ENCODE data around the gene ATOH7. TPM values are rescaled to one million over a fixed set of nuclear protein-coding genes. Genes with fewer than 3 reads are reported as not detected.

Gene ATOH7
- total RNA-seq, 1 experiment from 2014 or later, result not detected

DNA sequence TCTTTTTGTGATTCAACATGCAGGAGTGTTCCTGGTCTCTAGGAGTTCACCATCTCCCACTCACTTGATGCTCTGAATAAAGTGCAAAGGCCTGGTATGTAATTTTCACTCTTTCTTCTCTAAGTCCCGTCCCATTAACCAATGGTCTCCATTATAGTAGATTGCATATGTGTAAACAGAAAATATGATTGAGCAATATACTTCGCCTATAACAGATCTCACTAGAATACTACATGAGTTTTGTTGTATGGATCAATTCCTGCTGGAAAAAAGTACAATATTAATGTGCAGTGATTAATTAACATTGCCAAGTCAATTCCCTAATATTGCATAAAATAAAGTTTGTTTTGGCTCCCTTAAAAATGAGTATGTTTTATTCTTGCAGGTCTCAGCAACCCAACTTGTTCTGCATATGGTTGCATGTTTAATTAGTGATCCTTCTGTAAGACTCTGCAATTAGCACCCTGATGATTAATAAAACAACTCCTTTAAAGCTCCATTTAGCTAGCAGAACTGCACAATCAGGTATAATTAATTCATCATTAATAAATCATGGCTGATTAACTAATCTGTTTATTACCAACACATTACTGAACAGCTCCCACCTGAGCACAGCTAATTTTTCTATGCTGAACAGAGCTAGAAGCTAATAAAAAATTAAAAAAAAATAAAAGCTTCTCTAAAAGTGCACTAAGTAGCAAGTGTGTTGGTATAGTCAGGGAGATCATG is 37.8 kb upstream of the ATOH7 start:
- Histone ChIP-seq H4K20me1 (ENCODE audit: insufficient read depth) (no peaks in the 10 kb centered on the region), H3K79me2 (ENCODE audit: insufficient read depth, low read length) (no peaks in the 10 kb centered on the region), H3K4me3 (replicated peaks in 1 of 2; ENCODE audit: low read depth in 1 of 2, low read length in 2 of 2) (no peak overlapping the region), H3K9me3 (ENCODE audit: control insufficient read depth in 1 of 2, insufficient read depth in 1 of 2, low read depth in 1 of 2, low read length in 2 of 2) (no peaks in the 10 kb centered on the region), H3K9ac (ENCODE audit: low read length) (no peak overlapping the region), H3K36me3 (ENCODE audit: control insufficient read depth in 1 of 2, insufficient read depth in 2 of 2, low read length in 2 of 2) (no peaks in the 10 kb centered on the region), H3K27me3 (ENCODE audit: insufficient read depth, low read length) (no peaks in the 10 kb centered on the region), H3K4me1 (ENCODE audit: control insufficient read depth in 1 of 2, insufficient read depth in 2 of 2, low read length in 2 of 2) (no peaks in the 10 kb centered on the region), H3K9me2 (ENCODE audit: insufficient read depth) (no peaks in the 10 kb centered on the region), H3K27ac (ENCODE audit: low read depth, low read length) (no peak overlapping the region), H3K4me2 (ENCODE audit: low read length) (no peak overlapping the region), H2AFZ (ENCODE audit: low read depth, low read length, poor library complexity, severe bottlenecking) (no peak overlapping the region)
- RAD21 ChIA-PET (ENCODE audit: low non-redundant PET in 1 of 2, low total read pairs in 2 of 2, uncharacterized antibody in 2 of 2, unreplicated experiment in 2 of 2), result no interaction called here
- CTCF ChIA-PET, result no interaction called here
- no peak for TF ChIP-seq POLR2AphosphoS5 (IDR thresholded peaks at IDR 0.05; ENCODE audit: low read depth, low read length)
- TF ChIP-seq SP1 (IDR thresholded peaks at IDR 0.05; ENCODE audit: low read depth), result no peak
- TF ChIP-seq FOSL1 (IDR thresholded peaks at IDR 0.05; ENCODE audit: low read depth), result no peak
- TF ChIP-seq EZH2phosphoT487 (IDR thresholded peaks at IDR 0.05; ENCODE audit: borderline replicate concordance), result no peak
- no peak for TF ChIP-seq SIN3A (IDR thresholded peaks at IDR 0.05; ENCODE audit: low read depth)
- no peak for TF ChIP-seq CEBPB (IDR thresholded peaks at IDR 0.05; ENCODE audit: low read depth)
- intact Hi-C loops (cut with micrococcal nuclease), result no loop called here
- no peak for DNase-seq (ENCODE audit: low read depth, low spot score)
- POLR2A ChIA-PET, result no interaction called here
- BruUV-seq (replicated peaks), result no TSS peak
- ATAC-seq, result no peak

DNA sequence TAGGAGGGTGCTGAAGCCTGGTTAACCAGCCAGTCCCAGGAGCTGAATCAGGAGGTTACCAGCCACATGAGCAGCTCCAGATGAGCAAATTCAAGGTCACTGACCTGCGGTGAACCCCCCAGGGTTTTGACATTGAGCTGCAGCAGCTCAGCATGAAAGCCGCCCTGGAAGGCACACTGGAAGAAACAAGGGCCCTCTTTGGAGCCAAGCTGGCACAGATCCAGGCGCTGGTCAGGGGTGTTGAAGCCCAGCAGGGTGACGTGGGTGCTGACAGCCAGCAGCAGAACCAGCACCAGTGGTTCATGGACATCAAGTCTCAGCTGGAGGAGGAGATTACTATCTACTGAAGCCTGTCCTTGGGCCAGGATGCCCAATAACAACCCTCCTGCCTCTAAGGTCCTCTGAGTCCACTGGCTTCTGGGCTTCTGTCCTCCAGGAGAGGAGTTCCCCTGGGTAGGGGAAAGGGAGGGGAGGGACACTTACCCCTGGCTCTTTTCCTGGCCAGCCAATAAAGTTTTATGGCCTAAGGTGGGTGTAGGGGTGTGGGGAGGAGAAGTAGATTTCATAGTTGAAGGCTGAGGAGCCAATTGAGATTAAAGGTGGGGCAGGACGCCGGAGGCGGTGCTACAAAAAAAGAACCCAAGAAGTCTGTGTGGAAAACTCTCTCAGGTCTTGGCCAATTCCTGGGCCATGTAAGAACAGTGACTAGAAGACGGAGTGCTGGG is 29.4 kb upstream of the ATOH7 start:
- H3K4me3 ChIP-seq (replicated peaks in 1 of 2; ENCODE audit: low read depth in 1 of 2, low read length in 2 of 2), result no peak overlapping the region
- H3K4me2 ChIP-seq (ENCODE audit: low read length), result no peak overlapping the region
- H3K27ac ChIP-seq (ENCODE audit: low read depth, low read length), result no peak overlapping the region
- CTCF ChIA-PET, result no interaction called here
- RAD21 ChIA-PET (ENCODE audit: low non-redundant PET in 1 of 2, low total read pairs in 2 of 2, uncharacterized antibody in 2 of 2, unreplicated experiment in 2 of 2), result no interaction called here
- no TSS peak for BruUV-seq (replicated peaks)
- no peak for DNase-seq (ENCODE audit: low read depth, low spot score)
- no peaks in the 10 kb centered on the region for H4K20me1 ChIP-seq (ENCODE audit: insufficient read depth)
- no peak overlapping the region for H3K9ac ChIP-seq (ENCODE audit: low read length)
- H3K27me3 ChIP-seq (ENCODE audit: insufficient read depth, low read length), result no peaks in the 10 kb centered on the region
- POLR2A ChIA-PET, result no interaction called here
- no peak for ATAC-seq
- no peaks in the 10 kb centered on the region for H3K36me3 ChIP-seq (ENCODE audit: control insufficient read depth in 1 of 2, insufficient read depth in 2 of 2, low read length in 2 of 2)
- no peaks in the 10 kb centered on the region for H3K9me2 ChIP-seq (ENCODE audit: insufficient read depth)
- H3K4me1 ChIP-seq (ENCODE audit: control insufficient read depth in 1 of 2, insufficient read depth in 2 of 2, low read length in 2 of 2), result no peaks in the 10 kb centered on the region
- no peaks in the 10 kb centered on the region for H3K79me2 ChIP-seq (ENCODE audit: insufficient read depth, low read length)
- no peaks in the 10 kb centered on the region for H3K9me3 ChIP-seq (ENCODE audit: control insufficient read depth in 1 of 2, insufficient read depth in 1 of 2, low read depth in 1 of 2, low read length in 2 of 2)
- intact Hi-C loops (cut with micrococcal nuclease), result no loop called here
- H2AFZ ChIP-seq (ENCODE audit: low read depth, low read length, poor library complexity, severe bottlenecking), result no peak overlapping the region
- TF ChIP-seq POLR2A (IDR thresholded peaks at IDR 0.05; ENCODE audit: borderline replicate concordance, extremely low read depth, insufficient read depth, insufficient read length) (no peak), RAD21 (IDR thresholded peaks at IDR 0.05; ENCODE audit: low read depth) (no peak), ELF1 (IDR thresholded peaks at IDR 0.05; ENCODE audit: borderline replicate concordance, low read depth) (no peak), YY1 (IDR thresholded peaks at IDR 0.05; ENCODE audit: extremely low read depth, insufficient replicate concordance, low read depth, low read length) (no peak), SIN3A (IDR thresholded peaks at IDR 0.05; ENCODE audit: low read depth) (no peak), ZFX (IDR thresholded peaks at IDR 0.05) (no peak), CBX3 (IDR thresholded peaks at IDR 0.05; ENCODE audit: low read depth) (no peak), JUND (IDR thresholded peaks at IDR 0.05) (no peak), FOSL1 (IDR thresholded peaks at IDR 0.05; ENCODE audit: low read depth) (no peak), EZH2 (IDR thresholded peaks at IDR 0.05) (no peak), POLR2AphosphoS5 (IDR thresholded peaks at IDR 0.05; ENCODE audit: low read depth, low read length) (no peak), ZNF274 (IDR thresholded peaks at IDR 0.05; ENCODE audit: low read depth, low read length) (no peak), SRF (IDR thresholded peaks at IDR 0.05; ENCODE audit: low read depth) (no peak)
- TF ChIP-seq, protein P1, sequence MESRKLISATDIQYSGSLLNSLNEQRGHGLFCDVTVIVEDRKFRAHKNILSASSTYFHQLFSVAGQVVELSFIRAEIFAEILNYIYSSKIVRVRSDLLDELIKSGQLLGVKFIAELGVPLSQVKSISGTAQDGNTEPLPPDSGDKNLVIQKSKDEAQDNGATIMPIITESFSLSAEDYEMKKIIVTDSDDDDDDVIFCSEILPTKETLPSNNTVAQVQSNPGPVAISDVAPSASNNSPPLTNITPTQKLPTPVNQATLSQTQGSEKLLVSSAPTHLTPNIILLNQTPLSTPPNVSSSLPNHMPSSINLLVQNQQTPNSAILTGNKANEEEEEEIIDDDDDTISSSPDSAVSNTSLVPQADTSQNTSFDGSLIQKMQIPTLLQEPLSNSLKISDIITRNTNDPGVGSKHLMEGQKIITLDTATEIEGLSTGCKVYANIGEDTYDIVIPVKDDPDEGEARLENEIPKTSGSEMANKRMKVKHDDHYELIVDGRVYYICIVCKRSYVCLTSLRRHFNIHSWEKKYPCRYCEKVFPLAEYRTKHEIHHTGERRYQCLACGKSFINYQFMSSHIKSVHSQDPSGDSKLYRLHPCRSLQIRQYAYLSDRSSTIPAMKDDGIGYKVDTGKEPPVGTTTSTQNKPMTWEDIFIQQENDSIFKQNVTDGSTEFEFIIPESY (IDR thresholded peaks at IDR 0.05; ENCODE audit: extremely low read depth, insufficient replicate concordance, low read length), result no peak
- TF ChIP-seq, protein P2, sequence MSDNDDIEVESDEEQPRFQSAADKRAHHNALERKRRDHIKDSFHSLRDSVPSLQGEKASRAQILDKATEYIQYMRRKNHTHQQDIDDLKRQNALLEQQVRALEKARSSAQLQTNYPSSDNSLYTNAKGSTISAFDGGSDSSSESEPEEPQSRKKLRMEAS (IDR thresholded peaks at IDR 0.05), result no peak
